ENCODE results near the gene PUM1.
"Not testable (repeated sequence)": the region's sequence is repeated elsewhere in the genome, so short reads cannot be mapped to it uniquely, and the experiment has no call there.

Gene PUM1

DNA sequence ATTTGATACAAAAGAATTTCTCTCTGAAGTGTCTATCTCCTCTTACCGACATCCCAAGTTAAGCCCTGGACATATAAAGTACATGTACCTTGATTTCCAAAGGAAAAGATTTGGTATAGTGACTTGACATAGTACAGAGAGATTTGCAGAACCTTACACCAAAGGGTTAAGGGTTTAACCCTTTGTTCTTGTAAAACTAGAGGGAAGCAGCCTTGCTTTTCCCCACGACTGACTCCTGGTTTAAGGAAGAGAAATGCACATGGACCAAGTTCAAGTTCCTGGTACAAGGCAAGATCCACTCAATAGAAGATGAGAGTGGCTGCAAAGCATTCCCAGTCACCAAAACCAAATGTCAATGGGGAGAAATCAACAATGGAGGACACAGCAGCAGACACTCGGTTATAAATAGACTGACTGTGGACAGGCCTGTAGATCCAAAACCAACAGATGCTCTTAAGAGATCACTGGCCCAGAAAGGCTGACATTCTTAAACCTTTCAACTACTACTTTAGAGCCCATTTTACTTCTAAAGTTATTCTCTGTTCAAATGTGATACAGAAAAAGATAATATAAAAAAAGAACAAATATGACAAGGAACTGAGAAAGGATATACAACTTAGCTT is 69.4 kb downstream of the PUM1 start:
- DNase-seq (ENCODE audit: low read depth), result no peak

DNA sequence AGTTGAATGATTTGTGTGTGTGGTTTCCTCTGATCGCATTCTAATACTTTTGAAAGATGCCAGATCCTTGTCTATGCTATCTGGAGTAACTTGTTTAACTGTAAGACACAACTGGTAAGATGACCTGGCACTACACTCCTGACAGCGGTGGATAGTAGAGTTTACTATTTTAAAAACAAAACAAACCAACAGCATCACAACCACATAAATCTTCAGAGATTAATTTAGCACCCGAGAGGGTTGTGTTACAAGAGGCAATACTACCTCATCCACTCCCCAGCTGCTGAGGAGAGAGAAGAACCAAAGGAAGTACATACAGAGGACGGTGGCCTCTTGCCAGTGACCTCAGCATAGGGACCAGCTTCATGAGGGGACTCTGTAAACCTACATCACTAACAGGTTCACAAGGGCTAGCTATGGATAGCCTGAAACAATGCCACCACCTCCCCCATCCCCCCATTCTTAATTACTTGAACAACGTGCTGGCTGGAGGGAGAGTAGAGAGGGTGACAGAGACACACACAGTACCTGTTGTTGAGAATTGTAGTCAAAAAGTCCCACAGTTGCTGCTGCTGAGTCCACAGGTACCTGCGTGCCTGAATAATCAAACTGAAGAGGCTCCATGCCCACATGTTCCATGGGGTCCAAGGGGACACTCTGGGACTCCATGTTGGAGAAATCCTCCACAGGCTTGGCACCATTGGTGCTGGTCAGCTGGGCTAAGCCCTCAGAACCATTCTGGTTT is 73.5 kb downstream of the PUM1 start:
- DNase-seq (ENCODE audit: low read depth), result no peak

GRCh38 chr1:30990591-30990990 is 74.9 kb downstream of the PUM1 start:
- DNase-seq (ENCODE audit: low read depth), result no peak

- no peak for DNase-seq (ENCODE audit: low read depth)
Observed at GRCh38 chr1:30988045-30988444, 77.5 kb downstream of the PUM1 start.

GRCh38 chr1:30986755-30987154 is 78.8 kb downstream of the PUM1 start:
- no peak for DNase-seq (ENCODE audit: low read depth)

GRCh38 chr1:30984991-30985503 is 80.5 kb downstream of the PUM1 start:
- DNase-seq (ENCODE audit: low read depth), result no peak

DNA sequence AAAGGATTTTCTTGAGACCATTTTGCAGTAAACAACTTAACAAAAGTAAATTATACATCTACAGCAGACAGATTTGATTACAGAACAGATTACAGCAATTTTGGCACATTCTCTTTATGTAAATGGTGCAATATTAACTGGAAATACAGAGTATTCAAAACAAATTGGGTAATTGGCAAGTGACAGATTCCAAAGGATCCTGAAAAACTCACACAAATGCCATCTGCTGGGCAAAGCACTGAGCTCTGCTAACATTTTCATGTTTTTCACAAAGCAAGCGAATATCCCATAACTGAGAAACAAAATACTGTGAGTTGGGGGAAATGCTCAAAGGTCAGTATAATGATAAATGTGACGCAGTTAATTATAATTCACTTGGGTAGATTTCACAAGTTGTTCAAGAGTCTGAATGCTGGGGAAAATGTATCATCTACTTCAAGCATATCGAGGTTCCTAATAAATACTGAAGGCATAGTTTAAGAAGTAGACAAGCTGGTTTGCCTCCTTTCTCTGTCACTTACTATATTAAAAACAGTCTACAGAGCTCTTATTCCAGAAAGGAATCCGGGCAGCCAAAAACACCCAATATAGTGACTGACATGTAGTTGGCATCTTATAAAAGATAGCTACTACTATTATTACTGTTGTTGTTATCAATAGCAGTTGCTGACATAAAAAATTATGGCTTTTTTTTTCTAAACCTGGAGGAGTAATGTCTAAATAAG is 81.2 kb downstream of the PUM1 start:
- no peak for DNase-seq (ENCODE audit: low read depth)

GRCh38 chr1:30982937-30983336 is 82.6 kb downstream of the PUM1 start:
- DNase-seq (ENCODE audit: low read depth), result no peak

DNA sequence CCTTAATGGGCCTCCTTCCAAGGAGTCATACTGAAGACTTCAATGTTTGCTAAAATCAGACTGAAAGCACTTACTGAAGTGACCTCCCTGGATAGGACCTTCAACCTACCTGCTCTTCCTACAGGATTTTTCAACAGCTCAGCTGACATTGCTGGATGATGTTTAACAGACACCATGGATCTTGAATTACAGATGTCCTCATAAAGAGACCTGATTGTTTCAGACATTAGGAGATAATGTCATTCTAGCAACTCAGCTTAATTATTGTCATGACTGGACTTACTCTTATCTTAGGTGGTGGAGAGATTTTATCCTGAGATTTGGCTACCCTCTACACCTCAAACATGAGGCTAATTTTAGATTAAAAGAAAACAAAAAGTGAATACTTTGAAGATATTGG is 83.1 kb downstream of the PUM1 start:
- no peak for DNase-seq (ENCODE audit: low read depth)

DNA sequence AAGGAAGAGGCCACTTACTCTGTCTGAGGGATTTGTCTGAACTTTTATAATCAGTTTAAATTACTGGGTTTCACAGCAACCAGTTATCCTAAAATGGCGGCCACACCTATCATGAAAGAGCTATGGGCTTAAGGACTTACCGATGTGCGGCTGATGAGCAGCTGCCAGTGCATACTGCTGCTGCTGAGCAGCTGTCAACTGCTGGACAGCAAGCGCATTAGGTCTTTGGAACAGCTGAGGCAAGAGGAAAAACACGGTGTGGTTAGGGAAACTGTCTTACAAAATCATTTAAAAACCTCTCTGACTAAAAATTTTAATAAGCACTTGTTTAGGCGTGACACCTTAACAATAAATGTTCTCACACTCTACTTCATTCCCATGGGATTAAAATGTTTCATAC is 84.3 kb downstream of the PUM1 start:
- no peak for DNase-seq (ENCODE audit: low read depth)

DNA sequence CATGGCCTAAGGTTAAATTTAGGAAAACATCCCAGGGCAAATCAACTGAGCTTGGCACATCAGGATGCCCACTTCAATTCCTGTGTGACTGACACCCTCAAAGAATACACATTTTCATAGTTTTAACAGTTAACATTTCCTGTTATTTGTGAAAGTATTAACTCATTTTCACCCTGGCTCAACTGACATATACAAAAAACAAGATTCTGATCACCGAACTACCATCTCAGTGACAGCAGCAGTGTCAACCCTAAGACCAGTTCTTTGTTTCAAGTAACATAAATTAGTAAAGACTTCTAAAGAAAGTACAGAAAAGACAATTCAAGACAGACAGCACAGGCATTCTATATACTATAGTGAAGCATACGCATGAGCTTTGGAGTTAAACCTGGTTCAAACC is 88.0 kb downstream of the PUM1 start:
- DNase-seq (ENCODE audit: low read depth), result no peak

- DNase-seq (ENCODE audit: low read depth), result no peak
Observed at GRCh38 chr1:30977105-30977504, 88.4 kb downstream of the PUM1 start.

- DNase-seq (ENCODE audit: low read depth), result no peak
Observed at GRCh38 chr1:30976143-30976542, 89.4 kb downstream of the PUM1 start.

GRCh38 chr1:30975217-30975616 is 90.3 kb downstream of the PUM1 start:
- no peak for DNase-seq (ENCODE audit: low read depth)

DNA sequence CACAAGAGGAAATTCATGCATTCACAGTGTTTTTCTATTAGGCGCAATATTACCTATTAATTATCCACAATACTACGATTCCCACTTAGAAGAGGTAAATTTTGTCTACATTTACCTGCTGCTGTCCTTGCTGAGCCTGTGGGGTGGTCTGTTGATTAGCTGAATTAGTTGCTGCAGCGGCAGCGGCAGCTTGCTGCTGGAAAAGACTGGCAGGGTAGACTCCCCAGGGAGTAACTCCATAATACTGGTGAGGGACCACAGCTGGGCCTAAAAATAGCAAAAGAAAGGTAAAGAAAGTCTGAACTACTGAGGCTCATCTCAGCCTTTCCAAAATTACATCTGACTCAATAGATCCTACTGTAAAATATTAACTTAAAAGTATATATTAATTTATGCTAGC is 91.0 kb downstream of the PUM1 start:
- DNase-seq (ENCODE audit: low read depth), result no peak

- DNase-seq (ENCODE audit: low read depth), result not testable (repeated sequence)
Observed at GRCh38 chr1:30972349-30972748, 93.2 kb downstream of the PUM1 start.

- DNase-seq (ENCODE audit: low read depth), result no peak
Observed at GRCh38 chr1:30971496-30971895, 94.0 kb downstream of the PUM1 start.

DNA sequence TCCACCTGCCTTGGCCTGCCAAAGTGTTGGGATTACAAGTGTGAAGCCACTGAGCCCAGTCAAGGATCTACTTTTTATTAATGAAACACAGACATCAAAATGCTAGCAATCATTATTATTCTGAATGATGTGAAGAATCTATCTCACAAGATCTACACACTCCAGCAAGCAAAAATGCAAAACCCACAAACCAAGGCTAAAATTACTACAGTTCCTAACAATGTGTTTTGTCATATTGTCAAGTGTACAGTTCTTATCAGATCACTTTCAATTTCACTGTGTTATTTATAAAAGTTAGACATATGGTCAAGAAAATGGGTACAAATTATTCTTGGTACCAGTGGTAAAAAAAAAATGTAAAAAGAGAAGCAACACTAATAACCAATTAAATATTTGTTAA is 95.6 kb downstream of the PUM1 start:
- no peak for DNase-seq (ENCODE audit: low read depth)

- DNase-seq (ENCODE audit: low read depth), result no peak
Observed at GRCh38 chr1:30968220-30968971, 97.1 kb downstream of the PUM1 start.

GRCh38 chr1:30966690-30967369 is 98.7 kb downstream of the PUM1 start:
- no peak for DNase-seq (ENCODE audit: low read depth)

GRCh38 chr1:30965924-30966599 is 99.5 kb downstream of the PUM1 start:
- DNase-seq (ENCODE audit: low read depth), result no peak

All from GM04504 (cell line).